K562 (cell line): ENCODE measurements around the gene PANK2. TPM values are rescaled to one million over a fixed set of nuclear protein-coding genes. Genes with fewer than 3 reads are reported as not detected.

Source experiments
- ATAC-seq: fragments of 200-7000 bp; cut with Tn5 transposase; 3 replicates; pipeline ENCODE4 v1.9.1; 2020; ENCODE audit warnings: moderate library complexity
- BruUV-seq: library from RNA; stranded (reverse); fragments of 400-500 nt; replicated peaks from 2 replicates; lab custom pipeline; 2021; lab: Mats Ljungman, UMichigan
- CTCF ChIA-PET: fragments of 300-600 bp; formaldehyde crosslinking; extraction: SDS; loops from one replicate; lab custom pipeline; 2021; ENCODE audit warnings: low intra/inter-chr PET ratio; lab: Yijun Ruan, JAX
- POLR2A ChIA-PET: fragments of 300-600, 350-650 bp; sonication (Branson Sonifier 250); formaldehyde crosslinking; extraction: SDS; loops from one replicate; lab custom pipeline; 2021; ENCODE audit warnings: antibody characterized with exemption, inconsistent platforms; lab: Yijun Ruan, JAX
- DNase-seq, 4 experiments: peaks; one replicate each; pipeline versions ENCODE4 v3.0.0 to v3.0.0-alpha.2; 2011 to 2018; ENCODE audit warnings: low spot score in 3 of 4, mixed read lengths in 3 of 4; ENCODE audit errors: extremely low read depth in 1 of 4
- FAIRE-seq: peaks from 2 replicates; lab custom pipeline; 2011; peaks lifted over from hg19 to GRCh38; lab: Jason Lieb, UNC
- H2AFZ ChIP-seq: 2 replicates; pipeline ENCODE4 v1.6.0; 2011; ENCODE audit warnings: low read depth, low read length, control low read depth, inconsistent platforms
- H3K27ac ChIP-seq: fragments of 200-600 bp; 3 replicates; pipeline ENCODE4 v1.8.0; 2011; ENCODE audit warnings: low read depth, mild to moderate bottlenecking, control low read depth, inconsistent platforms, low read length, moderate library complexity, mixed read lengths; ENCODE audit errors: extremely low read depth
- H3K27me3 ChIP-seq, 2 experiments: fragments of 300-600 bp in 1 of 2; 2 replicates in 1 of 2; 3 replicates in 1 of 2; pipeline versions ENCODE4 v1.6.0 to v1.8.0; 2011; ENCODE audit warnings: inconsistent platforms in 2 of 2, low read length in 2 of 2, mild to moderate bottlenecking in 1 of 2, mixed read lengths in 1 of 2, moderate library complexity in 1 of 2; ENCODE audit not compliant: control insufficient read depth in 2 of 2, insufficient read depth in 2 of 2
- H3K36me3 ChIP-seq: fragments of 300-600 bp; 3 replicates; pipeline ENCODE4 v1.8.0; 2011; ENCODE audit warnings: mild to moderate bottlenecking, low read length, inconsistent platforms; ENCODE audit not compliant: control insufficient read depth, insufficient read depth
- H3K4me1 ChIP-seq, 2 experiments: fragments of 200-600 bp in 1 of 2; replicated peaks in 1 of 2; 2 replicates in 1 of 2; 3 replicates in 1 of 2; pipeline versions ENCODE4 v1.5.1 to v1.8.0; 2011; ENCODE audit warnings: inconsistent platforms in 2 of 2, low read length in 2 of 2, mild to moderate bottlenecking in 1 of 2, mixed read lengths in 1 of 2, moderate library complexity in 1 of 2; ENCODE audit not compliant: control insufficient read depth in 2 of 2, insufficient read depth in 2 of 2
- H3K4me2 ChIP-seq: 2 replicates; pipeline ENCODE4 v1.6.1; 2011; ENCODE audit warnings: low read length, control low read depth, inconsistent platforms, mixed read lengths; ENCODE audit not compliant: insufficient read depth
- H3K4me3 ChIP-seq: fragments of 200-600 bp; sonication (generic), shearing (Covaris generic); 2 replicates; pipeline ENCODE4 v1.5.1; 2016; ENCODE audit warnings: control low read depth, inconsistent platforms
- H3K79me2 ChIP-seq: fragments of 200-600 bp; 3 replicates; pipeline ENCODE4 v1.8.0; 2011; ENCODE audit warnings: low read length, inconsistent platforms; ENCODE audit not compliant: control insufficient read depth, insufficient read depth
- H3K9ac ChIP-seq, 2 experiments: 2 replicates each; pipeline versions ENCODE4 v1.6.0 to v1.6.1; 2011; ENCODE audit warnings: low read depth in 2 of 2, low read length in 2 of 2, control low read depth in 1 of 2, inconsistent platforms in 1 of 2, mild to moderate bottlenecking in 1 of 2, mixed read lengths in 1 of 2; ENCODE audit not compliant: insufficient read depth in 1 of 2
- H3K9me1 ChIP-seq: one replicate; pipeline ENCODE4 v1.6.0; 2011; ENCODE audit warnings: inconsistent platforms, mild to moderate bottlenecking, low read length, moderate library complexity; ENCODE audit not compliant: control insufficient read depth, insufficient read depth
- H3K9me3 ChIP-seq: replicated peaks from 2 replicates; pipeline ENCODE4 v1.5.1; 2011; ENCODE audit warnings: low read depth, low read length, inconsistent platforms; ENCODE audit not compliant: control insufficient read depth, insufficient read depth
- H4K20me1 ChIP-seq: replicated peaks from 2 replicates; pipeline ENCODE4 v1.6.1; 2011; ENCODE audit warnings: low read length, inconsistent platforms, mixed read lengths; ENCODE audit not compliant: control insufficient read depth, insufficient read depth
- POLR2G ChIP-seq: fragments of 200-400 bp; formaldehyde crosslinking; IDR thresholded peaks from 2 replicates; pipeline ENCODE4 v1.6.1; 2017; ENCODE audit warnings: low read depth, mild to moderate bottlenecking, antibody characterized with exemption, low read length, moderate library complexity
- SREBF2 ChIP-seq: sonication (generic); formaldehyde crosslinking; IDR thresholded peaks from 2 replicates; pipeline ENCODE4 v1.4.0; 2020; ENCODE audit warnings: mild to moderate bottlenecking, missing genetic modification reagents
- THAP12 ChIP-seq: fragments of 250-450 bp; sonication (Bioruptor Pico); IDR thresholded peaks from 2 replicates; pipeline ENCODE4 v1.9.0; 2021; ENCODE audit warnings: mild to moderate bottlenecking, inconsistent platforms
- ZNF77 ChIP-seq: fragments of 250-450 bp; sonication (Bioruptor Pico); IDR thresholded peaks from 2 replicates; pipeline ENCODE4 v1.5.0; 2020
- WGBS: fragments of 100-300 bp; shearing (Covaris generic); methylation state at CpG from one replicate; pipeline ENCODE4 v1.1.6; 2016; ENCODE audit warnings: low coverage, mixed read lengths; ENCODE audit not compliant: insufficient coverage; ENCODE audit errors: missing lambda C conversion rate; 5-methylcytosine and 5-hydroxymethylcytosine counted together
- in situ Hi-C: fragments of 300-500 bp; cut with MboI; formaldehyde crosslinking; loops from 4 replicates; pipeline ENCODE4 v1.15.0; 2018; ENCODE audit warnings: inconsistent platforms, mixed read lengths
- intact Hi-C: fragments of 100-400 bp; cut with micrococcal nuclease; formaldehyde crosslinking; loops from 2 replicates; pipeline ENCODE4 v1.14.2; 2022
- polyA plus RNA-seq, 8 experiments: library from polyadenylated mRNA; depleted of rRNA in 4 of 8; stranded (reverse) in 5 of 8; unstranded in 3 of 8; fragments of >200 nt; fragmentation: Nextera tagmentation in 2 of 8; fragmentation: Illumina TruSeq in 1 of 8; extraction: Ambion mirVana in 2 of 8; extraction: Trizol in 1 of 8; gene quantifications; 2 replicates each; pipeline versions ENCODE4 v1.2.1 to v1.2.3, GENCODE V29; 2011 to 2014; ENCODE audit warnings: inconsistent platforms in 1 of 8, missing spikeins in 1 of 8
- total RNA-seq, 7 experiments: library from RNA; depleted of rRNA in 6 of 7; stranded (reverse); fragments of >200 nt in 6 of 7; fragmentation: Illumina TruSeq in 2 of 7; extraction: Trizol in 2 of 7; gene quantifications; 2 replicates each; pipeline versions ENCODE4 v1.2.1 to v1.2.3, GENCODE V29; 2011 to 2021; ENCODE audit warnings: low replicate concordance in 1 of 7

PANK2 gene
- total and polyA plus RNA-seq, 9 of the 15 experiments (the other 6 are each of a cell fraction or from before 2014, with no cell fraction given): 14.9 to 43.5 (median 31.4) TPM

- no CpG with 5 or more reads among the region's 3 CpGs for WGBS
- in situ Hi-C loops: no loop called here
- H3K4me3 ChIP-seq: no peak overlapping the region
- BruUV-seq: no TSS peak
- peaks cover 0 to 3% of the 10 kb centered on the region in 2 experiments; a peak in 2 of 5 replicates for H3K4me1 ChIP-seq
- H3K36me3 ChIP-seq: peaks cover 58% of the 10 kb centered on the region
- CTCF ChIA-PET: no interaction called here
- H3K4me2 ChIP-seq: no peak overlapping the region
- no peak for TF ChIP-seq ZNF77 (CRISPR knock-in tag)
- TF ChIP-seq THAP12 (CRISPR knock-in tag): no peak
- TF ChIP-seq POLR2G: peak; percentile 18; the same call in 1 of the 2 replicates
- no peak for TF ChIP-seq SREBF2
- TF ChIP-seq, all 486 proteins: peak for 1
- ATAC-seq (no peak), FAIRE-seq (no peak), DNase-seq (no peak)
- intact Hi-C loops: no loop called here
- POLR2A ChIA-PET: interaction anchor here (0.6 to 2.3 kb wide), 3 partner anchors 11 to 266 kb away, joined by 3 to 7 read pairs (median 3); no protein-coding TSS in a partner anchor
- H3K9me3 ChIP-seq: peaks cover 4% of the 10 kb centered on the region; the same call in 1 of the 2 replicates
- peaks cover 2% of the 10 kb centered on the region for H3K9me1 ChIP-seq
- no peak overlapping the region for H2AFZ ChIP-seq
- no peak overlapping the region for H3K27ac ChIP-seq
- H3K79me2 ChIP-seq: no peaks in the 10 kb centered on the region
- H3K27me3 ChIP-seq: no peaks in the 10 kb centered on the region; a peak in 1 of 5 replicates
- H3K9ac ChIP-seq: peak overlapping the region in 1 of 2 experiments; percentile 13; a peak in 1 of 4 replicates
- H4K20me1 ChIP-seq: no peaks in the 10 kb centered on the region
Observed at GRCh38 chr20:3866464-3866863, 22.7 kb upstream of the PANK2 start.
